Mesenchymal stem cell (in vitro differentiated cells and primary cell): ENCODE data around the gene SUMO3.

Experiments used
- DNase-seq: peaks from one replicate; pipeline ENCODE4 v3.0.0-alpha.2; 2013
- H2AFZ ChIP-seq: one replicate; pipeline ENCODE4 v1.6.1; 2013; ENCODE audit warnings: low read depth, mild to moderate bottlenecking, control low read depth, inconsistent platforms, low read length, moderate library complexity
- H2AK5ac ChIP-seq: 2 replicates; pipeline ENCODE4 v1.6.1; 2013; ENCODE audit warnings: low read length, moderate library complexity, mild to moderate bottlenecking, inconsistent platforms; ENCODE audit not compliant: severe bottlenecking
- H2BK120ac ChIP-seq: one replicate; pipeline ENCODE4 v1.6.1; 2013; ENCODE audit warnings: low read depth, mild to moderate bottlenecking, inconsistent platforms, low read length, moderate library complexity
- H2BK12ac ChIP-seq, 2 experiments: one replicate each; pipeline ENCODE4 v1.6.1; 2013; ENCODE audit warnings: inconsistent platforms in 2 of 2, low read length in 2 of 2, mild to moderate bottlenecking in 2 of 2, moderate library complexity in 2 of 2, control low read depth in 1 of 2
- H2BK15ac ChIP-seq: one replicate; pipeline ENCODE4 v1.6.1; 2013; ENCODE audit warnings: mild to moderate bottlenecking, low read depth, inconsistent platforms; ENCODE audit not compliant: poor library complexity, severe bottlenecking
- H2BK5ac ChIP-seq: 2 replicates; pipeline ENCODE4 v1.6.1; 2013; ENCODE audit warnings: low read depth, mild to moderate bottlenecking, low read length, control low read depth, inconsistent platforms; ENCODE audit not compliant: poor library complexity, severe bottlenecking
- H3K14ac ChIP-seq, 2 experiments: one replicate each; pipeline ENCODE4 v1.6.1; 2013; ENCODE audit warnings: inconsistent platforms in 2 of 2, low read length in 2 of 2, control low read depth in 1 of 2, mild to moderate bottlenecking in 1 of 2, moderate library complexity in 1 of 2
- H3K18ac ChIP-seq, 2 experiments: one replicate each; pipeline ENCODE4 v1.6.1; 2013; ENCODE audit warnings: inconsistent platforms in 2 of 2, low read length in 2 of 2, control low read depth in 1 of 2, low read depth in 1 of 2, mild to moderate bottlenecking in 1 of 2
- H3K23ac ChIP-seq, 2 experiments: one replicate each; pipeline ENCODE4 v1.6.1; 2013; ENCODE audit warnings: inconsistent platforms in 2 of 2, low read length in 2 of 2, mild to moderate bottlenecking in 2 of 2, moderate library complexity in 2 of 2, control low read depth in 1 of 2
- H3K27ac ChIP-seq: 2 replicates; pipeline ENCODE4 v1.5.1; 2013; ENCODE audit warnings: mild to moderate bottlenecking, moderate library complexity, low read length, control low read depth, inconsistent platforms; ENCODE audit not compliant: poor library complexity, severe bottlenecking
- H3K27me3 ChIP-seq, 2 experiments: 2 replicates each; pipeline versions ENCODE4 v1.6.1 to v1.7.0; 2013; ENCODE audit warnings: low read length in 2 of 2, mild to moderate bottlenecking in 2 of 2, moderate library complexity in 2 of 2, control low read depth in 1 of 2, inconsistent platforms in 1 of 2; ENCODE audit not compliant: control insufficient read depth in 1 of 2, insufficient read depth in 1 of 2
- H3K36me3 ChIP-seq, 2 experiments: 2 replicates each; pipeline versions ENCODE4 v1.6.1 to v1.7.0; 2013; ENCODE audit warnings: low read length in 2 of 2, control low read depth in 1 of 2, inconsistent platforms in 1 of 2, low read depth in 1 of 2, mild to moderate bottlenecking in 1 of 2; ENCODE audit not compliant: insufficient read depth in 2 of 2, control insufficient read depth in 1 of 2
- H3K4ac ChIP-seq, 2 experiments: one replicate each; pipeline ENCODE4 v1.6.1; 2013; ENCODE audit warnings: inconsistent platforms in 2 of 2, low read length in 2 of 2, mild to moderate bottlenecking in 2 of 2, moderate library complexity in 2 of 2, control low read depth in 1 of 2, low read depth in 1 of 2
- H3K4me1 ChIP-seq: 2 replicates; pipeline ENCODE4 v1.6.1; 2013; ENCODE audit warnings: low read depth, low read length, control low read depth; ENCODE audit not compliant: control insufficient read depth, insufficient read depth
- H3K4me2 ChIP-seq: 2 replicates; pipeline ENCODE4 v1.6.1; 2013; ENCODE audit warnings: low read length, mild to moderate bottlenecking, inconsistent platforms; ENCODE audit not compliant: poor library complexity, severe bottlenecking
- H3K4me3 ChIP-seq, 2 experiments: 2 replicates each; pipeline versions ENCODE4 v1.5.1 to v1.7.0; 2013; ENCODE audit warnings: low read length in 2 of 2, mild to moderate bottlenecking in 2 of 2, control low read depth in 1 of 2, low read depth in 1 of 2; ENCODE audit not compliant: insufficient read depth in 1 of 2
- H3K79me1 ChIP-seq: replicated peaks from 2 replicates; pipeline ENCODE4 v1.6.1; 2013; ENCODE audit warnings: mild to moderate bottlenecking, control low read depth, low read length, inconsistent platforms; ENCODE audit not compliant: poor library complexity, severe bottlenecking
- H3K9ac ChIP-seq: 2 replicates; pipeline ENCODE4 v1.7.0; 2013; ENCODE audit warnings: mild to moderate bottlenecking, low read length, moderate library complexity
- H3K9me3 ChIP-seq: 2 replicates; pipeline ENCODE4 v1.7.0; 2013; ENCODE audit warnings: mild to moderate bottlenecking, low read length; ENCODE audit not compliant: control insufficient read depth
- H4K8ac ChIP-seq: one replicate; pipeline ENCODE4 v1.6.1; 2013; ENCODE audit warnings: inconsistent platforms, mild to moderate bottlenecking, low read length, moderate library complexity
- H4K91ac ChIP-seq: one replicate; pipeline ENCODE4 v1.6.1; 2013; ENCODE audit warnings: mild to moderate bottlenecking, low read length, inconsistent platforms
- WGBS: methylation state at CpG from one replicate; pipeline ENCODE4 v1.1.7; 2013; ENCODE audit warnings: mixed read lengths; 5-methylcytosine and 5-hydroxymethylcytosine counted together

The SUMO3 gene

DNA sequence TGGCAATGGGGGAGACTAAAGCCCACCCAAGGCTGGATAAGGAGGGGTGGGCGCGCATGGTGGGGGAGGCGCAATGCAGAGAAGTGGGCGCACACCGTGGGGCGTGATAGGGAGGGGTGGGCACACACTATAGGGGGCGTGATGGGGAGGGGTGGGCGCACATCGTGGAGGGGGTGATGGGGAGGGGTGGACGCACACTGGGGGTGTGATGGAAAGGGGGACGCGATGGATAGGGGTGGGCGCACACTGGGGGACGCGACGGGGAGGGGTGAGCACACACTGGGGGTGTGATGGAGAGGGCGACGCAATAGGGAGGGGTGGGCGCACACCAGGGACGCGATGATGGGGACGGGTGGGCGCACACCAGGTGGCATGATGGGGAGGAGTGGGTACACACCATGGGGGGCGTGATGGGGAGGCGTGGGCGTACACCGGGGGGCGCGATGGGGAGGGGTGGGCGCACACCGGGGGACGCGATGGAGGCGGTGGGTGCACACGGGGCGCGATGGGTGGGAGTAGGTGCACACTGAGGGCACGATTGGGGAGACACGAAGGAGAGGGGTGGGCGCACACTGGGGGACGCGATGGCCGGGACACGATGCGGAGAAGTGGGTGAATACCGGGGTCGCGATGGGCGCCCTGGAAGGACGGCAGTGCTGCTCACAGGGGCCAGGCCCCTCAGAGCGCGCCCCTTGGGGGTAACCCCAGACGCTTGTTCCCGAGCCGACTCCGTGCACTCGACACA lies 929 bp downstream of the SUMO3 start:
- 72% methylated on average over 57 of the region's 57 CpGs for whole genome bisulfite sequencing
- Histone ChIP-seq H3K9ac (peak overlapping the region; percentile 78), H2AK5ac (no peak overlapping the region), H3K14ac (peak overlapping the region in 1 of 2 experiments; percentile 61), H3K23ac (no peak overlapping the region), H2BK5ac (no peak overlapping the region), H4K8ac (peak overlapping the region; percentile 35), H3K4me3 (peak overlapping the region; percentile 69 to 88), H3K27ac (no peak overlapping the region), H3K4me1 (peaks cover 30% of the 10 kb centered on the region), H3K4me2 (peak overlapping the region; percentile 77), H2BK15ac (no peak overlapping the region), H3K18ac (peak overlapping the region in 1 of 2 experiments; percentile 88), H3K4ac (no peak overlapping the region), H3K79me1 (peaks cover 32% of the 10 kb centered on the region), H2BK120ac (no peak overlapping the region), H2AFZ (peak overlapping the region; percentile 67), H3K27me3 (no peaks in the 10 kb centered on the region), H4K91ac (peak overlapping the region; percentile 66), H3K9me3 (peaks cover 13% of the 10 kb centered on the region), H2BK12ac (peak overlapping the region in 1 of 2 experiments; percentile 23), H3K36me3 (peaks cover 12 to 38% of the 10 kb centered on the region in 2 experiments)
- DNase-seq = no peak

DNA sequence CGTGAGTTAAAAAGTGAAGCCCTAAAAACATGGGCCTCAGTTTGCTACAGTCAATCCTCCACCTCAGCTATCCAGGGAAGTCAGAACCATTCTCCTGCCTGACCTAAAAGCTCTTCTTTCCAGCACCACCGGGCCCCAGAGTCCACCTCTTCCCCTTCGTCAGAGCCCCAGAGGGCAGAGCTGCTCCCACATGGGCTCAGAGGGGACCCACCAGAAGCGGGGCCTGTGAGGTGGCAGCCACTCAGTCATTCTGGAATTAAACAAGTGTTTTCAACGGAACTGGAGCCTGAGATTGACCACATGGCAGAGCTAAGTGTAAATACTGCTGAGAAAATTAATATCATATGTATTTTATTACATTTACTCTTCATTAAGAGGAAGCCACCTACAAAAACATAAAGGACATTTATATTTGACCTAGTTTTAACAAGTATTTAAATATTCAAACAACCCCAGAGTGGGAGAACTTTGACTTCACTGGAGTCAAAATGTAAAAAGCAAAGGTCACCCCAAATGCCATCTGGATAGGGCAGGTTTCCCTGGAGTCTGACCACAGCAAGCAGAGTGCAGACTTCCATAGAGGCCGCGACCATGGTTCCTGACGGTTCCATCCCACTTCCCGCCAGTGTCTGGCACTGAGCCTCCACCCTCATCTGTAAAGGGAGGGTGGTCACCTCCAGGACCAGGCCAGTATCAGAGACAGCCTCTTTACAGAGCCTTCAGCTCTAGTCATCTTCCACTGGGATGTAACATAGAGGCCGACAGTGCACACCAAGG lies 1.8 kb downstream of the SUMO3 start:
- H2BK15ac ChIP-seq = no peak overlapping the region
- no peak overlapping the region for H2BK120ac ChIP-seq
- peaks cover 30% of the 10 kb centered on the region for H3K4me1 ChIP-seq
- H2AK5ac ChIP-seq = no peak overlapping the region
- no peak overlapping the region for H2BK12ac ChIP-seq
- no peak overlapping the region for H3K27ac ChIP-seq
- no peak overlapping the region for H2AFZ ChIP-seq
- H3K18ac ChIP-seq = no peak overlapping the region
- no peak overlapping the region for H2BK5ac ChIP-seq
- H3K27me3 ChIP-seq = no peaks in the 10 kb centered on the region
- 90% methylated on average over 9 of the region's 10 CpGs for WGBS
- H4K8ac ChIP-seq = no peak overlapping the region
- H3K23ac ChIP-seq = no peak overlapping the region
- H3K4me2 ChIP-seq = no peak overlapping the region
- peaks cover 20 to 41% of the 10 kb centered on the region in 2 experiments for H3K36me3 ChIP-seq
- H3K9ac ChIP-seq = peak overlapping the region; percentile 8
- peaks cover 8% of the 10 kb centered on the region for H3K9me3 ChIP-seq
- H3K79me1 ChIP-seq = peaks cover 35% of the 10 kb centered on the region
- H3K4me3 ChIP-seq = peak overlapping the region in 1 of 2 experiments; percentile 62
- H3K4ac ChIP-seq = no peak overlapping the region
- DNase-seq = peak; percentile 9
- no peak overlapping the region for H3K14ac ChIP-seq
- no peak overlapping the region for H4K91ac ChIP-seq

DNA sequence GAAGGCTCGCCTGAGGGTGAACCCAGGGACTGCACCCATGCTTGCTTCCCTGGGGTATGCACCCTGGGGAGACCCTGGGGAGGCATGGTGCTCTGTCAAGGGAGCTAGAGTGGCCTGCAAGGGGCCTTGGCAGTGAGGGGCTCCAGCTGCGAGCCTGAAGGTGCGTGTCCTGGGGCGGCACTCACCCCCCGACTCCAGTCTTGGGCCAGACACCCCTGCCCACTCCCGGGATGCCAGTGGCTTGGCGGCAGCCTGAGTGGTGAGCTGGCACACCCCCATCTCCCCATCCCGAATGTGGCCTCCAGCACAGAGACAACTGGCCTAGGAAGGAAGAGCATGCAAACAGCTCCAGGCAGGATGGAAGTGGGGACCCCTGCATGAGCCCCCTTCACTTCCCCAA lies 2.6 kb downstream of the SUMO3 start:
- H3K4me2 ChIP-seq = no peak overlapping the region
- H3K4me3 ChIP-seq = peak overlapping the region in 1 of 2 experiments; percentile 38
- peaks cover 28 to 49% of the 10 kb centered on the region in 2 experiments for H3K36me3 ChIP-seq
- no peak overlapping the region for H2AFZ ChIP-seq
- peaks cover 43% of the 10 kb centered on the region for H3K79me1 ChIP-seq
- H3K9me3 ChIP-seq = peaks cover 8% of the 10 kb centered on the region
- peak overlapping the region in 1 of 2 experiments; percentile 28 for H3K14ac ChIP-seq
- no peak overlapping the region for H2BK12ac ChIP-seq
- H4K91ac ChIP-seq = no peak overlapping the region
- no peak overlapping the region for H3K23ac ChIP-seq
- no peaks in the 10 kb centered on the region for H3K27me3 ChIP-seq
- no peak overlapping the region for H2AK5ac ChIP-seq
- H3K4ac ChIP-seq = no peak overlapping the region
- H3K18ac ChIP-seq = no peak overlapping the region
- peaks cover 33% of the 10 kb centered on the region for H3K4me1 ChIP-seq
- 93% methylated on average over 8 of the region's 8 CpGs for WGBS
- H3K27ac ChIP-seq = no peak overlapping the region
- no peak overlapping the region for H2BK5ac ChIP-seq
- no peak overlapping the region for H2BK120ac ChIP-seq
- no peak overlapping the region for H2BK15ac ChIP-seq
- peak overlapping the region; percentile 70 for H3K9ac ChIP-seq
- no peak overlapping the region for H4K8ac ChIP-seq
- DNase-seq = no peak

DNA sequence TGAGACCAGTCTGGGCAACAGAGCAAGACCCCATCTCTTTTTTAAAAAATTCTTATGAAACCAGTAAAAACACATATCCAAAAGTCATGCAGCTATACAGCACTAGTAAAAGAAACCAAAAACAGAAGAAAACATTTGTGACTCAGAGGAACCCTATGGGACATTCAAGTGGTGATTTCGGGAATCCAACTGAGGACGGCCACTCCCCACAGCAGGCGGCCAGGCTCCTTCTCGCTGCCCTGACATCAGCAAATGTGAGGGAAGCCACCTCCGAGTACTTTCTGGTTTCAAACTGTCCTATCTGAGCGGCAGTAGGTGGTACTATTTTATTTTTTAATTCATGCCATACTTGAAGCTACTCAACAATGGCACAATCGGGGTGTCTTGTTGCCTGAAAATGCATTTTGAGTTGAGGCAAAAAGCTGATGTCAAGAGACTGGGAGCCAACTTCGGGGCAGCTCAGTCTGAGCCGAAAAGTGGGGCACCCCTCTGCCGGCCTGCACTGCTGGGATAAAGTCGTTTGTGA lies 3.3 kb downstream of the SUMO3 start:
- Histone ChIP-seq H3K4me1 (peaks cover 33% of the 10 kb centered on the region), H3K14ac (no peak overlapping the region), H3K4me3 (peak overlapping the region in 1 of 2 experiments; percentile 38), H2BK120ac (no peak overlapping the region), H2BK5ac (no peak overlapping the region), H2AFZ (no peak overlapping the region), H4K91ac (no peak overlapping the region), H2AK5ac (no peak overlapping the region), H3K36me3 (peaks cover 35 to 56% of the 10 kb centered on the region in 2 experiments), H2BK15ac (no peak overlapping the region), H3K9me3 (peaks cover 4% of the 10 kb centered on the region), H3K23ac (no peak overlapping the region), H3K18ac (no peak overlapping the region), H3K27ac (no peak overlapping the region), H3K9ac (peak overlapping the region; percentile 70), H3K79me1 (peaks cover 50% of the 10 kb centered on the region), H3K4me2 (no peak overlapping the region), H4K8ac (no peak overlapping the region), H3K27me3 (no peaks in the 10 kb centered on the region), H2BK12ac (no peak overlapping the region), H3K4ac (no peak overlapping the region)
- WGBS = 91% methylated on average over 8 of the region's 11 CpGs
- no peak for DNase-seq
